Anterior cingulate cortex (tissue), 58 donors: ENCODE measurements around the gene LPA.
A peak's percentile ranks its signal among the peaks of the same experiment; 100 is the strongest.
"Not testable (repeated sequence)": the region's sequence is repeated elsewhere in the genome, so short reads cannot be mapped to it uniquely, and the experiment has no call there.

Source experiments
- DNase-seq, 58 donors: peaks; one replicate each; lab custom pipeline; 2025; lab: John Stamatoyannopoulos, UW

The LPA gene

DNA sequence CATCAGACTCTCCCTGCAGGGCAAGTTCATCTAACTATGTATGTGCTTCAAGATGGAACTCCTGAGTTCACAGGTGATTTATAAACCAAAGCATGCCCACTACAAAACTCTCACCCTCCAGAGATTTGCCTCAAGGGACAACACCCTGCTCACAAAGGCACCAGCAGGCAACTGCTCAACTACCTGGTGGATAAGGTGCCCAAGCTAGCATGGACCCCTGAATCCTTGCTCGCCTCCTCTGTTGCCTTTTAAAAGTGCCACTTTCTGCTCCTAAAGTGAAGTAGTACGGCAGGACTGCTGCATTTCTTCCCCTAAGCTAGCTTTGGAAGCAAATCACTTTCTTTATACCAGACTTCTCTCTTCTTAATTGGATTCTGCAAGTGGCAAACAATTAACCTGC lies 1.2 kb downstream of the LPA start:
- no peak for DNase-seq

DNA sequence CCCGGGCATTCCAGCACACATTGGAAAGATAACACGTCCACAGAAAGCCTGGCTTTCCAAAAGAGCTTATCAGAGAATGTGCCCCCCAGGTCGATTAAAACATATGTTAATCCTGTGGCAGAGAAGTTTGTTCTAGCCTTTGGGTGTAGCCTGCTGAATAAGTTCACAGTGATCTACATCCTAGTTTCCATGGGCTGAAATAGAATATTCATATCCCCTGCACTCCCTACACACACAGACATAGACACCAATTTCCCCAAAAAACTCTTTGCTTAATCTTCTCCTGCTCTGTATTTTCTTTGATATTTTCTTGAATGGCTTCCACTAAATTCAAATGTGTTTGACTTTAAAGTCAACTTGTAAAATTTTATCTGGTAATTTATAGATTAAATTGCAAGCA lies 1.6 kb downstream of the LPA start:
- DNase-seq: no peak

DNA sequence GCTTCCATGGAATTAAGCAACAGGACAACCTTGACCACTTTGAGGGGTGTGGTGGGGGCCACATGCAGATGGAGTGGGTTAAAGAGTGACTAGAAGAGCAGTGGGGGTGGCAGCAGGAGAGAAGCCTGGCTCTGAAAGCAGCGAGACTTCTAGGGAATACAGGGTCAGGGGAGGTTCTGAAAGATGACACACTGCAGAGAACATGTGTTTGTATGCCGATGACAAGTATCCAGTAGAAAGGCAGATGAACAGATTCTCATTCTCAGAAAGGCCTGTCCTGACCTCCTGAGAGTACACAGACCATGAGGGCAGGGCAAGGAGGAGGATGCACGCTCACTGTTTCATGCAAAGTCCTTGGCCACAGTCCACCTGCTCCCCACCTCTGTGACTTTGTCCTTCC lies 2.9 kb downstream of the LPA start:
- no peak for DNase-seq

DNA sequence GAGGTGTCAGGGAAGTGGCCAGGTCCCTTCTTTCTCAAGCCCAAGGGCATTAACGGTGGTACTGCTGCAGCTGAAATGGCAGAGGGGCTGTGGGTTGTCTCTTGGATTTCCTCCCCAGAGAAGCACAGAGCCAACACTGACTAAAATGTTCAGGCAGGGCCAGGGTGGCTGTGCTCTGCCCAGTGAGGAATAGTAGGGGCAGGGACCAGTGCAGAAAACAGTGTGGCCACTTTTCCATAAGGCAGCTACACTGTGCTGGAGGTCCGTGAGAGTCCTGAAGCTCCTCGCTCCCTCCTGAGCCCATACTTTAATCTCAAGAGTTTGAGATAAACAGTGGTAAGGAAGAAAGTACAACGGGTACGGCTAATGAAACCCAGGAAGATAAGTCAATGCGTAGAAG lies 4.5 kb downstream of the LPA start:
- no peak for DNase-seq

DNA sequence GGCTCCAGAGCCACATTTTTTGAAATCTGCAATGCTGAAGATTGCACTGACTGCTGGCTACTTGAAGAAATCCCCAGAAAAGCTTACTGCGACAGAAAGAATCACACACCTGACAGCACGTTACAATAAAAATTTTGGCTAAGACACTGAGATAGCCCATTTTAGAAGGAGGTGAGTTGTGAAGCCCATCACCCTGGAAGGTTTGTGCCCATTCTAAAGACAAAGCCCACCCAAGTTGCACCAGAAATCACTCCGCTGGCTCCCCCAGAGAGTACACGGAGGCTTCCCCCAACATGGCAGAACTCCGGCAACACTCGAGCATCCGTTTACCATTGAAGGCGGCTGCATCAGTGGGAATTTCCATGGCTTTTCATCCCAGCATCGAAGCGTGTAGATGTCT lies 29.4 kb downstream of the LPA start:
- no peak for DNase-seq

DNA sequence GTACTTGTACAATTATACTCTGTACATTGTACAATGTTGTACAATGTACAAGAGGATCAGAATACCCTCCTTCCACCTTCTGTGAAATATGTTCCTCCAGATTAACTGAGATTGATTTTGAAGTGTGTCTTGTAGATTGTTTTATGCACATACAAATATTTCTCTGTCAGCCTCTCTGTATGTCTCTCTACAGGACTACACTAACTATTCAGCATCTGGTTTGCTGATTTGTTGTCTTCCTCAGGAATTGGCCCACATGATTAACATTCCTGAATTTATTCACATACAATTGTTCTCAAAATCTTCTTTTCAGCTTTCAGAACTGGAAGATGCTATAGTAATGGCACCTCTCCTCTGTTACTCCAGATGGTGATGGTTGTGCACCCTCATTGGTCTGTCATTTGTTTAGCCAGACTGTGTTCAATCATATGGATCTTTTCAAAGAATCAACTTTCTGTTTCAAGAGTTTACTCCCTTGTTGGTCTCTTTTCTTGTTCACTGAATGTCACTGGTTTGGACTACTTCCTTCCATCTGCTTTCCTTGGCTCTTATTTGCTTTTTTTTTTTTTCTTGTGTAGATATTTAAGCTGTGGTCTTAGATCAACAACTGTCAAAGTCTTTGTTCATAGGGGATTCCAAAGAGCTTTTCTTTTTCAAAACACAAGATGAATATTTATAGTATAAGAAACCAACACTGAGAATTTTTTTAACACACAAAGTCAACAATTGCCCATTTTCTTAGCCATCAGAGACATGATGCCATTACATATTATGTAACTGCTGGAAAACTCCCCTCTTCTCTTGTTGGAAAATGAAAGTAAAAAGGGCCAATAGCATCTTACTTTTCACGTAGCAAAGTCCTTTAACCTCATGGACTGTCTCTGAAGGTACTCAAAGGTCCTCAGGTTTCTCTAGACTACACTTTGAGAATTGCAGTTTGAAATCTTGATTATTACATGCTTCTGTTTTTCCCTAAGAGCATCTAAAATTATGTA lies 67.9 kb downstream of the LPA start:
- no peak for DNase-seq

DNA sequence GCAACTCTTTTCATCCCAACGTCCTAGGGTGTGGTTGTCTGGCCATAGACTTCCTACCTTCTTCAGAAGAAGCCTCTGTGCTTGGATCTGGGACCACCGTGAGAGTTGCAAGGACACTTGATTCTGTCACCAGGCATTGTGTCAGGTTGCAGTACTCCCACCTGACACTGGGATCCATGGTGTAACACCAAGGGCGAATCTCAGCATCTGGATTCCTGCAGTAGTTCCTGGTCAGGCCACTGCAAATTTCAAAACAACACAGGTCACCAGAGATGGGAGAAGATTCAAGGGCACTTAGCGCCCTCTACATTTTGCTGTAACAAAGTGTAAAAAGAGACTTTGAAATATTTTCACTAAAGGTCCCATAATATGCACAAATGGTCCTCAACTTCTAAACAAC lies 68.8 kb downstream of the LPA start:
- not testable (repeated sequence) for DNase-seq

DNA sequence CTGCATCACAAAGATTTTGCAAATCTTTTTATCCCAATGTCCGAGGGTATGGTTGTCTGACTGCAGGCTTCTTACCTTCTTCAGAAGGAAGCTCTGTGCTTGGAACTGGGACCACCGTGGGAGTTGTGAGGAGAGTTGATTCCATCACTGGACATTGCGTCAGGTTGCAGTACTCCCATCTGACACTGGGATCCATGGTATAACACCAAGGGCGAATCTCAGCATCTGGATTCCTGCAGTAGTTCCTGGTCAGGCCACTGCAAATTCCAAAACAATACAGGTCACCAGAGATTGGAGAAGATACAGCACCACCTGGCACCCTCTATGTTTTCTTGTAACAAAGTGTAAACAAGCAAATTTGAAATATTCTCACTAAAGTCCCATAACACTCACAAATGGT lies 77.7 kb downstream of the LPA start:
- DNase-seq: no peak

DNA sequence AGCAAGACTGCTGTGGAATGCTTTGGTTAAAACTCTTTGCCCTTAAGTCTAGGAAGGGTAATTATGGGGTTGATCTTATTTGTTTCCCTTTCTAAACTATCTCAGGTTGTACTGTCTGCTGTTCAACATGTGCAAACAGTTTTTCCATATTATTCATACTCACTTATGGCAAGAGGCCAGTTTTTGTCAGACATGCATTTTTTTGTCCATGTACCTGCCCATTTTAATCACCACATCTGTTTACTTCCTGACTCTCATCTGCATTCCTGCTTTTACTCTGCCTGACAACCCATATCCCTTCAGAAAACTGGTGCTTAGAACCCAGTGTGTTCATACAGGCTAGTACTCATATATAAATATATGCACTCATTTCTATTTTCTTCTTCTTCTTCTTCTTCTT lies 80.3 kb downstream of the LPA start:
- DNase-seq: no peak

DNA sequence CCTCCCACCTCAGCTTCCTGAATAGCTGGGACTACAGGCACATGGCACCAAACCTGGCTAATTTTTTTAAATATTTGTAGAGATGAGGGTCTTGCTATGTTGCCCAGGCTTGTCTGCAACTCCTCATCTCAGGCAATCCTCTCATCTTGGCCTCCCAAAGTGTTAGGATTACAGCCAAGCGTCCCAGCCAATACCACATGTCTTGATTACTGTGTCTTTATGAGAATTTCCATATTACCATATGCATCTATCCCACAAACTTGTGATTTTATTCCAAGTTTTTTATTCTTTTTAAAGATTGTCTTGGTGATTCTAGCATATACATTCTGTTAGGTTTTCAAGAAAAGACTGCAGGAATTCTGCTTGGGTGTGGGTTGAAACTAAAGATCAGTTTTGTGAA lies 82.7 kb downstream of the LPA start:
- DNase-seq: no peak

DNA sequence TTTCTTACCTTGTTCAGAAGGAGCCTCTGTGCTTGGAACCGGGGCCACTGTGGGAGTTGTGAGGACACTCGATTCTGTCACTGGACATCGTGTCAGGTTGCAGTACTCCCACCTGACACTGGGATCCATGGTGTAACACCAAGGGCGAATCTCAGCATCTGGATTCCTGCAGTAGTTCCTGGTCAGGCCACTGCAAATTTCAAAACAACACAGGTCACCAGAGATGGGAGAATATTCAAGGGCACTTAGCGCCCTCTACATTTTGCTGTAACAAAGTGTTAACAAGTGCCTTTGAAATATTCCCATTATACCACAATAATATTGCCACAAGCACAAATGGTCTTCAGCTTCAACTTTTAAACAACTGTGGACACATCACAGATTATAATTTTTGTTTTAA lies 85.6 kb downstream of the LPA start:
- DNase-seq: not testable (repeated sequence)

DNA sequence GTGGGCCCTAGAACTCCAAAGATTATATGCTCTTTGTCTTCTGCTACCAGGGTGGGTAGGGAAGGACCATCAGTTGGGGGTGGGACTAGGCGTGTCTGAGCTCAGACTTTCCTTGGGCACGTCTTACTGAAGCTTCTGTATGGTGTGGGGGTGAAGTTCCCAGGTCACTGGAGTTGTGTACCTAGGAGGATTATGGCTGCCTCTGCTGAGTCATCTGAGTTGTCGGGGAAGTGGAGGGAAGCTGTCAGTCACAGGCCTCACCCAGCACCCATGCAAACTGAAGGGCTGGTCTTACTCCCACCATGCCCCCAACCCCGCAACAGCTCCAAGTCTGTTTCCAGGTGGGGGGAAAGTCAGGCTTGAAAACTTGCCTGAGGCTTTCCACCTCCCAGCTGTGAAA lies 90.1 kb downstream of the LPA start:
- DNase-seq: no peak

DNA sequence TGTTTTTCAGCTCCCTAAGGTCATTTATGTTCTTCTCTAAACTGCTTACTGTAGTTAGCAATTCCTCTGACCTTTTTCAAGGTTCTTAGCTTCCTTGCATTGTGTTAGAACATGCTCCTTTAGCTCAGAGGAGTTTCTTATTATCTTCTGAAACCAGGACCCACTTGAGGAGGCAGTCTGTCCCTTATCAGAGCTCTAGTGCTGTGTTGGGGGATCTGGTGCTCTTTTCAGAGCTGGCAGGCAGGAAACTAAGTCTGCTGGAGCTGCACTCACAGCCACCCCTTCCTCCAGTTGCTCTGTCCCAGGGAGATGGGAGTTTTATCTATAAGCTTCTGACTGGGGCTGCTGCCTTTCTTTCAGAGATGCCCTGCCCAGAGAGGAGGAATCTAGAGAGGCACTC lies 92.9 kb downstream of the LPA start:
- not testable (repeated sequence) for DNase-seq

DNA sequence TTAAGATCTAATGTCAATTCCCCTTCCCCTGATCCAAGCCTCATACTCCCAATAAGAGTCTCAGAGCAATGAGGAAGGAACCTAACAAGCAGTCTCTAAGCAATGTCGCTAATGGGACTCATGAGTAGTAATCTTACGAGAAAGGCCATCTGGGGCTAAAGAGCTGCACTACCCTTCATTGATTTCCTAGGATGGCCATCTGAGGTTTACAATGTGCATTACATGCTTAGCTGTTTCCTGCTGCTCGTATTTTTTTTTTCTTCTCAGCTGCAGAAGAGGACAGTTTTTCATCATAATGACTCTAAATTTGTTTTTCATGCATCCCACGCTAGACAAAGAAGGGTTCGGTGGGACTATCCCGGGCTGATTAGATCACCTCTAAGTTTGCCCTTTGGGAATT lies 119.3 kb downstream of the LPA start:
- DNase-seq: no peak

DNA sequence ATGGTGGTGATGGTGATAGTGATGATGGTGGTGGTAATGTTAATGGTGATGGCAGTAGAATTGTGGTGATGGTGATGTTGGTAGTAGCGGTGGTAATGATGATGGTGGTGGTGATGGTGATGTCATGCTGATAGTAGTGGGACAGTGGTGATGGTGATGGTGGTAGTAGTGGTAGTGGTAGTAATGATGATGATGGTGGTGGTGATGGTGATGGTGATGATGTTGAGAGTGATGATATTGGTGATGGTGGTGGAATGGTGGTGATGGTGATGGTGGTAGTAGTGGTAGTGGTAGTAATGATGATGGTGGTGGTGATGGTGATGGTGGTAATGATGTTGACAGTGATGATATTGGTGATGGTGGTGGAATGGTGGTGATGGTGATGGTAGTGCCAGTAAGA lies 128.8 kb downstream of the LPA start:
- no peak for DNase-seq

DNA sequence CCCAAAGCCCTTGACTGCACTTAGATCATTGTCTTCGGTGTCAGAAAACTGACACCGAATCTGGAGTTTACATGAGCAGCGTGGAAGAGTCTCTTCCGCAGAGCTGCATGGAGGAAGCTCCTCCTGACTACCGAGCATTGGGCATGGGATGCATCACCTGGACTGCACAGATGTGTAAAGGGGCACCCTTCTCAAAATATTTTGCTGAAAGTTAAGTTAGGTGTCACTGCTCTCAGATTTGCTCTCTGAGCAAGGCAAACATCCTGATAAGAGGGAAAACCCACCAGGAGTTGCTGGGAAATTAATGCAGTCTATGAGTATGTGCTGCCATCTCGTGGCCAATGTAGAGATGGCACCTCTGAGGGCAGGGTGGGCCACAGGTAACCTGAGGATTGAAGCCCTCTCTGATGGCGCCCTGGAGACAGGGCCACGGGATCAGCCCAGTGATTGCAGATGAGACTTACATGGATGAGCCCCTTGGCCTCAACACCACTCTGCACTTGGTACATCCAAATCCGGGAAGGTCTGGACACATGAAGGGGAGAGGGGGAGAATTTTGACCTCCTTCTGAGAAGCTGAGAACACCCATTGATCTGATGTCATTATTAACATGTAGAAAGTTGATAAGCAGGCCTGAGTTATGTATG lies 129.9 kb downstream of the LPA start:
- DNase-seq: peak in 46 of 58 donors; percentile 1 to 64 (median 20)

DNA sequence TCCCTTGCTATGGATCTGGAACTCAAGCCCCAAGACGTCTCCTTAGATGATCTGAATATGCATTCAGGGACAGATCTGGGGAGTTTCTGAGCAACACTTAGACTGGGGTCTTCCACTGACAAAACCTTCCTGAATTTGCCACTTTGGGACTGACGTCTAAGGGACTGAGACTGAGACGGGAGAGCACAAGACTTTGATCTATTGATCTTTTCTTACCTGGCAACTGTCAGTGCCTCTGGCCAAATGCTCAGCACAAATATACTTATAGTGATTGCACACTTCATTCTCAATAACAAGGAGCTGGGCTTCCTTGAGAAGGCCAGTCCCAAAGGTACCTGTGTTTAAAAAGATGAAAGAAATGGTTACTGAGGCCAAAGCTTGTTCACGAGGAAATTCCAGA lies 131.8 kb downstream of the LPA start:
- no peak for DNase-seq

DNA sequence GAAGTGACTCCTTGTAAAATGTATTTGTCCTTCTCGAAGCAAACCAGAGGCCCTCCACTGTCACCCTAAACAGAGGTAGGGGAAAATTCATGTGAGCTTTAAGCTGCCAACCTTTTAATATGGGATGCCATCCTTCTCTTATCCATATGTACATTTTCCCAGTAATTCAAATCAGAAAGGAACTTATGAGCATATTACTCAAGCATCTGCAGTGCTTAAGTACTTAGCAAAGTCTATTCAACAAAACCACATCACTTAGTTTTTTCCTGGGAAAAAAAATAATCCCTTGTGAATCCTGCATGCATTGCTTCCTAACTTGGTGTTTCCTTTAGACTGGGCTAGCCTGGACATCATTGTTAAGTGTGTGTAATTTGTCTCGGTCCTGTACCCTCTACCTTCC lies 132.2 kb downstream of the LPA start:
- DNase-seq: no peak

DNA sequence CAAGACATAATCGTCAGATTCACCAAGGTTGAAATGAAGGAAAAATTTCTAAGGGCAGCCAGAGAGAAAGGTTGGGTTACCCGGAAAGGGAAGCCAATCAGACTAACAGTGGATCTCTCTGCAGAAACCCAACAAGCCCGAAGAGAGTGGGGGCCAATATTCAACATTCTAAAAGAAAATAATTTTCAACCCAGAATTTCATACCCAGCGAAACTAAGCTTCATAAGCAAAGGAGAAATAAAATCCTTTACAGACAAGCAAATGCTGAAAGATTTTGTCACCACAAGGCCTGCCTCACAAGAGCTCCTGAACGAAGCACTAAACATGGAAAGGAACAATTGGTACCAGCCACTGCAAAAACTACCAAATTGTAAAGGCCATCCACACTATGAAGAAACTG lies 134.6 kb downstream of the LPA start:
- not testable (repeated sequence) for DNase-seq

DNA sequence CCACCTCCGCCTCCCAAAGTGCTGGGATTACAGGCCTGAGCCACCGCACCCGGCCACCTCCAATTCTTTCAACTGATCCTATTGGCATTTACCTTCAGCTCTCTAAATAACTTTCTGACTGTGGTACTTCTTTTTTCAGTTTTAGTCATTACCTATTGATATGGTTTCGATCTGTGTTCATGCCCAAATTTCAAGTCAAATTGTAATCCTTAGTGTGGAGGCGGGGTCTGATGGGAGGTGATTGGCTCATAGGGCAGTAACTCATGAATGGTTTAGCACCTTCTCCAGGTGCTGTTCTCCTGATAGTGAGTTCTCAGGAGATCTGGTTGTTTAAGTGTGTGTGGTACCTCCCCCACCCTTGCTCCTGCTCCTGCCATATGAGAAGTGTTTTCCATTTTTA lies 140.9 kb downstream of the LPA start:
- no peak for DNase-seq

DNA sequence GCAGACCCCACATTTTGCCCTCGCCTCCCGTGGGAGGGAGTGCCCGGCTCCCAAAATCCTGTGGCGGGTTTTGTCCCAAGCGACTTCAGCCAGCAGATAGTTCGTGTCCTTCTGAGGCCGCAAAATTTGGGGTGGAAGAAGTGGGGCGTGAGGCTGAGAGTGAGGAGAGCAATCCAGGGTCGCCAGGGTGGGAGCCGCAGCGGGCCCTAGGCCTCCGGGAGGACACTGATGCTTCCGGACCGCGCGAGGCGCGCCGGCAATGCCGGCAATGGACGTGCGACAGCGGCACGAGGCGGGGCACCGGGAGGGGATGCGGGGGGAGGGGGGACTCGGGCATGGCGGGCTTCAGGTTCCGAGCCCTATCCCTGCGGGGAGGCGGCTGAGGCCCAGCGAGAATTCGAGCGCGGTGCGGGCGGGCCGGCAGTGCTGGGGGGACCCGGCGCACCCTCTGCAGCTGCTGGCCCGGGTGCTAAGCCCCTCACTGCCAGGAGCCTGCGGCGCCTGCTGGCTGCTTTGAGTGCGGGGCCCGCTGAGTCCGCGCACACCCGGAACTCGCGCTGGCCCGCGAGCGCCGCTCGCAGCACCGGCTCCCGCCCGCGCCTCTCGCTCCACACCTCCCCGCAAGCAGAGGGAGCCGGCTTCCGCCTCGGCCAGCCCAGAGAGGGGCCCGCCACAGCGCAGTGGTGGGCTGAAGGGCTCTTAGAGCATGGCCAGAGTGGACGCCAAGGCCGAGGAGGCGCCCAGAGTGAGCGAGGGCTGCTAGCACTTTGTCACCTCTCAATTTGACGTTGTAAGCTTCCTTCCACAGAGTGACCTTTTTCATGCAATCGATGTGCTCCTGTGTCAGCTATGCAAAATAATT lies 143.8 kb downstream of the LPA start:
- DNase-seq: peak in 57 of 58 donors; percentile 34 to 93 (median 84)
